SK-N-SH (cell line): ENCODE measurements around the gene FADS2. TPM values are rescaled to one million over a fixed set of nuclear protein-coding genes. Genes with fewer than 3 reads are reported as not detected.

Source experiments
- CTCF ChIA-PET: fragments of 300-600, 350-600 bp; formaldehyde crosslinking; extraction: SDS; loops from one replicate; lab custom pipeline; 2021; lab: Yijun Ruan, JAX
- POLR2A ChIA-PET: fragments of 350-600 bp; sonication (Branson Sonifier 250); formaldehyde crosslinking; extraction: SDS; loops from one replicate; lab custom pipeline; 2020; ENCODE audit warnings: antibody characterized with exemption, inconsistent platforms; lab: Yijun Ruan, JAX
- DNase-seq: peaks from one replicate; pipeline ENCODE4 v3.0.0; 2012
- H2AFZ ChIP-seq: fragments of 200-600 bp; sonication (generic); 2 replicates; pipeline ENCODE4 v1.8.1; 2016; ENCODE audit warnings: antibody characterized with exemption, mild to moderate bottlenecking, low read depth
- H3F3A ChIP-seq: fragments of 200-600 bp; sonication (generic); replicated peaks from 2 replicates; pipeline ENCODE3; 2016; ENCODE audit warnings: antibody characterized with exemption, mild to moderate bottlenecking; ENCODE audit not compliant: insufficient read depth
- H3K27ac ChIP-seq, 2 experiments: fragments of 200-500 bp in 1 of 2; fragments of 200-600 bp in 1 of 2; sonication (Bioruptor generic) in 1 of 2; sonication (generic), shearing (Covaris generic) in 1 of 2; 2 replicates each; pipeline versions ENCODE4 v1.5.1 to v1.6.1; 2014 to 2016; ENCODE audit warnings: low read depth in 2 of 2, inconsistent platforms in 1 of 2, low read length in 1 of 2, mild to moderate bottlenecking in 1 of 2, mixed read lengths in 1 of 2
- H3K27me3 ChIP-seq: fragments of 200-600 bp; sonication (generic), shearing (Covaris generic); 2 replicates; pipeline ENCODE4 v1.6.1; 2016; ENCODE audit warnings: mixed run types; ENCODE audit not compliant: insufficient read depth
- H3K36me3 ChIP-seq, 2 experiments: fragments of 200-500 bp in 1 of 2; fragments of 200-600 bp in 1 of 2; sonication (Bioruptor generic) in 1 of 2; sonication (generic) in 1 of 2; replicated peaks in 1 of 2; 2 replicates each; pipeline versions ENCODE3 to v1.5.1; 2014 to 2016; ENCODE audit warnings: low read length in 1 of 2, mild to moderate bottlenecking in 1 of 2; ENCODE audit not compliant: insufficient read depth in 2 of 2, control insufficient read depth in 1 of 2
- H3K4me1 ChIP-seq, 2 experiments: fragments of 200-500 bp in 1 of 2; fragments of 200-600 bp in 1 of 2; sonication (Bioruptor generic) in 1 of 2; sonication (generic), shearing (Covaris generic) in 1 of 2; 2 replicates each; pipeline versions ENCODE4 v1.5.1 to v1.6.1; 2014 to 2016; ENCODE audit warnings: low read depth in 1 of 2, low read length in 1 of 2, mixed run types in 1 of 2; ENCODE audit not compliant: insufficient read depth in 2 of 2, control insufficient read depth in 1 of 2
- H3K4me2 ChIP-seq: fragments of 200-600 bp; sonication (generic), shearing (Covaris generic); 2 replicates; pipeline ENCODE4 v1.6.1; 2017; ENCODE audit warnings: mixed run types
- H3K4me3 ChIP-seq, 2 experiments: fragments of 200-500 bp in 1 of 2; fragments of 200-600 bp in 1 of 2; sonication (Bioruptor generic) in 1 of 2; sonication (generic), shearing (Covaris generic) in 1 of 2; 2 replicates each; pipeline versions ENCODE4 v1.5.1 to v1.8.1; 2014 to 2016; ENCODE audit warnings: low read depth in 2 of 2, inconsistent platforms in 1 of 2, low read length in 1 of 2, mild to moderate bottlenecking in 1 of 2, mixed read lengths in 1 of 2, moderate library complexity in 1 of 2
- H3K79me2 ChIP-seq: fragments of 200-600 bp; sonication (generic); 2 replicates; pipeline ENCODE4 v1.8.1; 2017; ENCODE audit warnings: mild to moderate bottlenecking; ENCODE audit not compliant: insufficient read depth
- H3K9ac ChIP-seq: fragments of 200-600 bp; sonication (generic); 2 replicates; pipeline ENCODE4 v1.6.1; 2017; ENCODE audit warnings: mixed run types
- H3K9me2 ChIP-seq: fragments of 200-600 bp; sonication (generic); 2 replicates; pipeline ENCODE4 v1.6.1; 2017; ENCODE audit warnings: mixed run types
- H3K9me3 ChIP-seq: fragments of 200-600 bp; sonication (generic); 2 replicates; pipeline ENCODE4 v1.6.1; 2017; ENCODE audit warnings: mixed run types, mild to moderate bottlenecking, moderate library complexity
- H4K20me1 ChIP-seq: fragments of 200-600 bp; sonication (generic); 2 replicates; pipeline ENCODE4 v1.6.1; 2017; ENCODE audit warnings: mild to moderate bottlenecking, mixed run types; ENCODE audit not compliant: insufficient read depth
- CHD2 ChIP-seq: fragments of 150-350 bp; IDR thresholded peaks from 2 replicates; pipeline ENCODE4 v1.6.1; 2018; ENCODE audit warnings: low read length; ENCODE audit not compliant: partially characterized antibody
- ELF1 ChIP-seq: IDR thresholded peaks from 2 replicates; pipeline ENCODE4 v1.4.0; 2012
- MXI1 ChIP-seq: IDR thresholded peaks from 2 replicates; pipeline ENCODE4 v1.6.1; 2012; ENCODE audit warnings: mild to moderate bottlenecking, low read depth, low read length, improper control_type of control experiment
- POLR2AphosphoS5 ChIP-seq: IDR thresholded peaks from 2 replicates; pipeline ENCODE4 v1.6.1; 2012; ENCODE audit warnings: low read depth, low read length
- RAD21 ChIP-seq: IDR thresholded peaks from 2 replicates; pipeline ENCODE4 v1.6.1; 2012; ENCODE audit warnings: mild to moderate bottlenecking, low read length
- SMC3 ChIP-seq: IDR thresholded peaks from 2 replicates; pipeline ENCODE4 v1.6.1; 2012; ENCODE audit warnings: low read depth, low read length, improper control_type of control experiment
- TAF1 ChIP-seq: IDR thresholded peaks from 2 replicates; pipeline ENCODE4 v1.6.1; 2012; ENCODE audit warnings: low read depth, mild to moderate bottlenecking, low read length, moderate library complexity, borderline replicate concordance
- YY1 ChIP-seq: IDR thresholded peaks from 2 replicates; pipeline ENCODE4 v1.4.0; 2012; ENCODE audit warnings: low read depth, mild to moderate bottlenecking
- WGBS: methylation state at CpG from one replicate; pipeline ENCODE4 v1.1.6; 2017; ENCODE audit warnings: low lambda C conversion rate; 5-methylcytosine and 5-hydroxymethylcytosine counted together
- polyA plus RNA-seq, 3 experiments: library from polyadenylated mRNA; depleted of rRNA; stranded (reverse); fragments of >200 nt; gene quantifications; 2 replicates each; pipeline ENCODE4 v1.2.3, GENCODE V29; 2012
- TF ChIP-seq, protein P1 (sequence below): IDR thresholded peaks from 2 replicates; pipeline ENCODE4 v1.4.0; 2012; ENCODE audit warnings: low read depth, borderline replicate concordance
- TF ChIP-seq, protein P2 (sequence below): IDR thresholded peaks from 2 replicates; pipeline ENCODE4 v1.4.0; 2012; ENCODE audit warnings: low read depth, borderline replicate concordance
- TF ChIP-seq, protein P3 (sequence below): IDR thresholded peaks from 2 replicates; pipeline ENCODE4 v1.6.1; 2012; ENCODE audit warnings: mild to moderate bottlenecking, low read depth, low read length, moderate library complexity
- TF ChIP-seq, protein P4 (sequence below): fragments of 150-350 bp; IDR thresholded peaks from 2 replicates; pipeline ENCODE4 v1.6.1; 2017; ENCODE audit warnings: antibody characterized with exemption, low read length, low read depth, borderline replicate concordance

Gene FADS2
- polyA plus RNA-seq, 1 of the 3 experiments (the other 2 are of a cell fraction), result 67.8 TPM

DNA sequence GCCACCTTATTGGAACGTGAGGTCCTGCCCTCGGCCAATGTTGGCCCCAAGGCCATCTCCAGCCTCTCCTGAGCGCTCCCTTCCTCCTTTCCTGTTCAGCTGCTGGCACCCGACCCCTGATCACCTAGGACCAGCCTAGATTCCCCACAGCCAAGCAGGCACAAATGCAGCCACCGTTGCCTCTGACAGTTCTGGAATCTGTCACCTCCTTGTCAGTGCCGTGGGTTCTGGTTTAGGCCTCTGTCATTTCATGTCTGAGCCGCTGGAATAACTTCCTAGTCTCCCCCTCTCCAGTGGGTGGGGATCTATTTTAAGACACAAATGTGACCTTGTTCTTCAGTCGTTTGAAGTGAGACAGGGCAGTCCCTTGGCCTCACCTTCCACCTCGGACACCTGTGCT, 33.5 kb downstream of the FADS2 start:
- no peaks in the 10 kb centered on the region for H3K9me2 ChIP-seq
- H4K20me1 ChIP-seq, result no peaks in the 10 kb centered on the region
- no peaks in the 10 kb centered on the region for H3F3A ChIP-seq
- H3K9me3 ChIP-seq, result no peaks in the 10 kb centered on the region
- ChIA-PET CTCF (interaction anchor here (1.0 to 1.6 kb wide), 2 partner anchors 36 to 87 kb away, joined by 3 to 4 read pairs; no protein-coding TSS in a partner anchor), POLR2A (no interaction called here)
- no peak overlapping the region for H3K4me3 ChIP-seq
- no peaks in the 10 kb centered on the region for H3K27me3 ChIP-seq
- H3K36me3 ChIP-seq, result peaks cover 12 to 29% of the 10 kb centered on the region in 2 experiments
- no peak overlapping the region for H2AFZ ChIP-seq
- no peak for DNase-seq
- 86% methylated on average over 9 of the region's 9 CpGs for WGBS
- H3K27ac ChIP-seq, result no peak overlapping the region
- no peak for TF ChIP-seq CHD2
- TF ChIP-seq RAD21, result no peak
- TF ChIP-seq, protein P1, sequence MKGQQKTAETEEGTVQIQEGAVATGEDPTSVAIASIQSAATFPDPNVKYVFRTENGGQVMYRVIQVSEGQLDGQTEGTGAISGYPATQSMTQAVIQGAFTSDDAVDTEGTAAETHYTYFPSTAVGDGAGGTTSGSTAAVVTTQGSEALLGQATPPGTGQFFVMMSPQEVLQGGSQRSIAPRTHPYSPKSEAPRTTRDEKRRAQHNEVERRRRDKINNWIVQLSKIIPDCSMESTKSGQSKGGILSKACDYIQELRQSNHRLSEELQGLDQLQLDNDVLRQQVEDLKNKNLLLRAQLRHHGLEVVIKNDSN, result no peak
- no peak for TF ChIP-seq YY1
- TF ChIP-seq, protein P2, sequence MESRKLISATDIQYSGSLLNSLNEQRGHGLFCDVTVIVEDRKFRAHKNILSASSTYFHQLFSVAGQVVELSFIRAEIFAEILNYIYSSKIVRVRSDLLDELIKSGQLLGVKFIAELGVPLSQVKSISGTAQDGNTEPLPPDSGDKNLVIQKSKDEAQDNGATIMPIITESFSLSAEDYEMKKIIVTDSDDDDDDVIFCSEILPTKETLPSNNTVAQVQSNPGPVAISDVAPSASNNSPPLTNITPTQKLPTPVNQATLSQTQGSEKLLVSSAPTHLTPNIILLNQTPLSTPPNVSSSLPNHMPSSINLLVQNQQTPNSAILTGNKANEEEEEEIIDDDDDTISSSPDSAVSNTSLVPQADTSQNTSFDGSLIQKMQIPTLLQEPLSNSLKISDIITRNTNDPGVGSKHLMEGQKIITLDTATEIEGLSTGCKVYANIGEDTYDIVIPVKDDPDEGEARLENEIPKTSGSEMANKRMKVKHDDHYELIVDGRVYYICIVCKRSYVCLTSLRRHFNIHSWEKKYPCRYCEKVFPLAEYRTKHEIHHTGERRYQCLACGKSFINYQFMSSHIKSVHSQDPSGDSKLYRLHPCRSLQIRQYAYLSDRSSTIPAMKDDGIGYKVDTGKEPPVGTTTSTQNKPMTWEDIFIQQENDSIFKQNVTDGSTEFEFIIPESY, result no peak
- TF ChIP-seq POLR2AphosphoS5, result no peak
- TF ChIP-seq, protein P3, sequence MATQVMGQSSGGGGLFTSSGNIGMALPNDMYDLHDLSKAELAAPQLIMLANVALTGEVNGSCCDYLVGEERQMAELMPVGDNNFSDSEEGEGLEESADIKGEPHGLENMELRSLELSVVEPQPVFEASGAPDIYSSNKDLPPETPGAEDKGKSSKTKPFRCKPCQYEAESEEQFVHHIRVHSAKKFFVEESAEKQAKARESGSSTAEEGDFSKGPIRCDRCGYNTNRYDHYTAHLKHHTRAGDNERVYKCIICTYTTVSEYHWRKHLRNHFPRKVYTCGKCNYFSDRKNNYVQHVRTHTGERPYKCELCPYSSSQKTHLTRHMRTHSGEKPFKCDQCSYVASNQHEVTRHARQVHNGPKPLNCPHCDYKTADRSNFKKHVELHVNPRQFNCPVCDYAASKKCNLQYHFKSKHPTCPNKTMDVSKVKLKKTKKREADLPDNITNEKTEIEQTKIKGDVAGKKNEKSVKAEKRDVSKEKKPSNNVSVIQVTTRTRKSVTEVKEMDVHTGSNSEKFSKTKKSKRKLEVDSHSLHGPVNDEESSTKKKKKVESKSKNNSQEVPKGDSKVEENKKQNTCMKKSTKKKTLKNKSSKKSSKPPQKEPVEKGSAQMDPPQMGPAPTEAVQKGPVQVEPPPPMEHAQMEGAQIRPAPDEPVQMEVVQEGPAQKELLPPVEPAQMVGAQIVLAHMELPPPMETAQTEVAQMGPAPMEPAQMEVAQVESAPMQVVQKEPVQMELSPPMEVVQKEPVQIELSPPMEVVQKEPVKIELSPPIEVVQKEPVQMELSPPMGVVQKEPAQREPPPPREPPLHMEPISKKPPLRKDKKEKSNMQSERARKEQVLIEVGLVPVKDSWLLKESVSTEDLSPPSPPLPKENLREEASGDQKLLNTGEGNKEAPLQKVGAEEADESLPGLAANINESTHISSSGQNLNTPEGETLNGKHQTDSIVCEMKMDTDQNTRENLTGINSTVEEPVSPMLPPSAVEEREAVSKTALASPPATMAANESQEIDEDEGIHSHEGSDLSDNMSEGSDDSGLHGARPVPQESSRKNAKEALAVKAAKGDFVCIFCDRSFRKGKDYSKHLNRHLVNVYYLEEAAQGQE, result no peak
- TF ChIP-seq SMC3, result no peak
- TF ChIP-seq ELF1, result no peak
- TF ChIP-seq, protein P4, sequence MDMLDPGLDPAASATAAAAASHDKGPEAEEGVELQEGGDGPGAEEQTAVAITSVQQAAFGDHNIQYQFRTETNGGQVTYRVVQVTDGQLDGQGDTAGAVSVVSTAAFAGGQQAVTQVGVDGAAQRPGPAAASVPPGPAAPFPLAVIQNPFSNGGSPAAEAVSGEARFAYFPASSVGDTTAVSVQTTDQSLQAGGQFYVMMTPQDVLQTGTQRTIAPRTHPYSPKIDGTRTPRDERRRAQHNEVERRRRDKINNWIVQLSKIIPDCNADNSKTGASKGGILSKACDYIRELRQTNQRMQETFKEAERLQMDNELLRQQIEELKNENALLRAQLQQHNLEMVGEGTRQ, result no peak
- no peak for TF ChIP-seq TAF1
- no peak for TF ChIP-seq MXI1
- H3K4me1 ChIP-seq, result no peaks in the 10 kb centered on the region
- no peak overlapping the region for H3K4me2 ChIP-seq
- no peaks in the 10 kb centered on the region for H3K79me2 ChIP-seq
- H3K9ac ChIP-seq, result no peak overlapping the region
